ENCODE measurements around the gene BMP4.

GRCh38 chr14:53954551-53955228, 1.9 kb downstream of the BMP4 start:
- TF ChIP-seq CTCF (IDR thresholded peaks at IDR 0.05; ENCODE audit: low read depth, low read length) (no peak), EZH2phosphoT487 (IDR thresholded peaks at IDR 0.05; ENCODE audit: low read depth) (no peak)

Data from OCI-LY3 (cell line).